GM12878 (cell line): Measurements from ENCODE around the gene ZNF132. TPM values are rescaled to one million over a fixed set of nuclear protein-coding genes. Genes with fewer than 3 reads are reported as not detected.

Source experiments
- ATAC-seq: fragments of 200-7000 bp; cut with Tn5 transposase; 3 replicates; pipeline ENCODE4 v1.9.1; 2020; ENCODE audit warnings: mild to moderate bottlenecking, moderate library complexity
- BruUV-seq: library from RNA; stranded (reverse); fragments of 400-500 nt; replicated peaks from 2 replicates; lab custom pipeline; 2021; lab: Mats Ljungman, UMichigan
- CTCF ChIA-PET: fragments of 300-600 bp; sonication (Branson Sonifier 250); formaldehyde crosslinking; extraction: SDS; loops from one replicate; lab custom pipeline; 2021; ENCODE audit warnings: inconsistent platforms; lab: Yijun Ruan, JAX
- POLR2A ChIA-PET: fragments of 350-600 bp; formaldehyde crosslinking; extraction: SDS; loops from one replicate; lab custom pipeline; 2021; ENCODE audit warnings: inconsistent platforms; lab: Charles Lee
- RAD21 ChIA-PET: fragments of 300-600 bp; sonication (Branson Sonifier 250); formaldehyde crosslinking; loops from one replicate; lab custom pipeline; 2023; ENCODE audit warnings: antibody characterized with exemption; ENCODE audit not compliant: unreplicated experiment; lab: Charles Lee
- SMC1A ChIA-PET: fragments of 300-600 bp; sonication (Branson Sonifier 250); formaldehyde crosslinking; loops from one replicate; lab custom pipeline; 2023; ENCODE audit not compliant: unreplicated experiment, uncharacterized antibody; lab: Charles Lee
- DNase-seq: peaks from one replicate; pipeline ENCODE4 v3.0.0-alpha.2; 2011; ENCODE audit warnings: low read depth, low spot score
- FAIRE-seq: peaks from 3 replicates; lab custom pipeline; 2011; peaks lifted over from hg19 to GRCh38; lab: Jason Lieb, UNC
- H2AFZ ChIP-seq: 2 replicates; pipeline ENCODE4 v1.6.0; 2011; ENCODE audit warnings: low read depth, low read length, control low read depth; ENCODE audit not compliant: control insufficient read depth
- H3K27ac ChIP-seq: 2 replicates; pipeline ENCODE4 v1.5.1; 2011; ENCODE audit warnings: control low read depth; ENCODE audit not compliant: control insufficient read depth, insufficient read depth
- H3K27me3 ChIP-seq, 2 experiments: replicated peaks in 1 of 2; 2 replicates each; pipeline versions ENCODE4 v1.6.0 to v1.6.1; 2011; ENCODE audit warnings: low read length in 1 of 2; ENCODE audit not compliant: control insufficient read depth in 2 of 2, insufficient read depth in 2 of 2
- H3K36me3 ChIP-seq, 2 experiments: 2 replicates each; pipeline ENCODE4 v1.5.1; 2011; ENCODE audit warnings: low read length in 1 of 2; ENCODE audit not compliant: control insufficient read depth in 2 of 2, insufficient read depth in 2 of 2
- H3K4me1 ChIP-seq: 2 replicates; pipeline ENCODE4 v1.6.1; 2011; ENCODE audit warnings: mild to moderate bottlenecking, low read length, moderate library complexity, mixed read lengths; ENCODE audit not compliant: control insufficient read depth, insufficient read depth
- H3K4me2 ChIP-seq: 2 replicates; pipeline ENCODE4 v1.6.0; 2011; ENCODE audit warnings: control low read depth; ENCODE audit not compliant: control insufficient read depth, insufficient read depth
- H3K4me3 ChIP-seq: fragments of 200-600 bp; sonication (generic); 2 replicates; pipeline ENCODE4 v1.5.1; 2016
- H3K79me2 ChIP-seq: 2 replicates; pipeline ENCODE4 v1.6.0; 2011; ENCODE audit warnings: low read length; ENCODE audit not compliant: control insufficient read depth, insufficient read depth
- H3K9ac ChIP-seq: 2 replicates; pipeline ENCODE4 v1.8.0; 2011; ENCODE audit warnings: low read length, control low read depth, mixed read lengths; ENCODE audit not compliant: control insufficient read depth, insufficient read depth
- H3K9me3 ChIP-seq: replicated peaks from 3 replicates; pipeline ENCODE4 v1.5.1; 2011; ENCODE audit warnings: mild to moderate bottlenecking, low read length; ENCODE audit not compliant: control insufficient read depth, insufficient read depth
- H4K20me1 ChIP-seq: 2 replicates; pipeline ENCODE4 v1.6.0; 2011; ENCODE audit not compliant: control insufficient read depth, insufficient read depth
- E2F8 ChIP-seq: fragments of 450-650 bp; IDR thresholded peaks from 2 replicates; pipeline ENCODE4 v1.6.1; 2018; ENCODE audit warnings: mild to moderate bottlenecking, low read depth, moderate library complexity; ENCODE audit not compliant: partially characterized antibody
- EED ChIP-seq: sonication (generic); IDR thresholded peaks from 2 replicates; pipeline ENCODE4 v1.6.1; 2016; ENCODE audit warnings: antibody characterized with exemption, low read depth
- EZH2 ChIP-seq: IDR thresholded peaks from 2 replicates; pipeline ENCODE4 v1.6.1; 2012; ENCODE audit warnings: low read depth, mild to moderate bottlenecking, control low read depth, inconsistent platforms, low read length, borderline replicate concordance; ENCODE audit not compliant: control insufficient read depth
- FOXK2 ChIP-seq: fragments of 450-650 bp; IDR thresholded peaks from 2 replicates; pipeline ENCODE4 v1.6.1; 2017; ENCODE audit warnings: mild to moderate bottlenecking, moderate library complexity
- HCFC1 ChIP-seq: fragments of 150-350 bp; IDR thresholded peaks from 2 replicates; pipeline ENCODE4 v1.6.1; 2014; ENCODE audit warnings: low read length
- MEF2B ChIP-seq: fragments of 450-650 bp; IDR thresholded peaks from 2 replicates; pipeline ENCODE4 v1.6.1; 2018; ENCODE audit warnings: mild to moderate bottlenecking, moderate library complexity; ENCODE audit not compliant: partially characterized antibody, poor library complexity, severe bottlenecking
- MYB ChIP-seq: fragments of 150-350 bp; IDR thresholded peaks from 2 replicates; pipeline ENCODE4 v1.6.1; 2014; ENCODE audit warnings: mild to moderate bottlenecking, low read depth, low read length, borderline replicate concordance
- MYC ChIP-seq: IDR thresholded peaks from 2 replicates; pipeline ENCODE4 v1.6.1; 2011; ENCODE audit warnings: mild to moderate bottlenecking, low read length, moderate library complexity, inconsistent platforms; ENCODE audit not compliant: insufficient read depth, insufficient replicate concordance, insufficient read length, severe bottlenecking
- NR2C2 ChIP-seq: IDR thresholded peaks from 2 replicates; pipeline ENCODE4 v1.6.1; 2011; ENCODE audit warnings: borderline replicate concordance, low read depth; ENCODE audit not compliant: control insufficient read depth, insufficient read length
- NR2F1 ChIP-seq: fragments of 450-650 bp; conservative IDR thresholded peaks from 2 replicates; pipeline ENCODE4 v1.6.1; 2017; ENCODE audit warnings: mild to moderate bottlenecking
- POLR2AphosphoS2 ChIP-seq: IDR thresholded peaks from 2 replicates; pipeline ENCODE4 v1.6.1; 2011; ENCODE audit warnings: low read depth, mild to moderate bottlenecking, low read length, improper control_type of control experiment, moderate library complexity
- PRDM15 ChIP-seq: fragments of 450-650 bp; formaldehyde crosslinking; IDR thresholded peaks from 2 replicates; pipeline ENCODE4 v1.4.0; 2020; ENCODE audit warnings: mild to moderate bottlenecking, moderate library complexity
- SMC3 ChIP-seq: IDR thresholded peaks from 2 replicates; pipeline ENCODE4 v1.6.1; 2011; ENCODE audit warnings: low read length, improper control_type of control experiment, borderline replicate concordance
- ZNF622 ChIP-seq: fragments of 450-650 bp; IDR thresholded peaks from 2 replicates; pipeline ENCODE4 v1.6.1; 2017; ENCODE audit warnings: mild to moderate bottlenecking, inconsistent platforms
- WGBS: methylation state at CpG from one replicate; pipeline ENCODE4 v1.1.6; 2016; ENCODE audit warnings: low lambda C conversion rate; ENCODE audit not compliant: insufficient replicate concordance, insufficient coverage; ENCODE audit errors: missing lambda C conversion rate; 5-methylcytosine and 5-hydroxymethylcytosine counted together
- in situ Hi-C: fragments of 300-500 bp; cut with MboI; formaldehyde crosslinking; loops from 9 replicates; pipeline ENCODE4 v1.14.3; 2018; ENCODE audit warnings: mixed read lengths
- intact Hi-C: fragments of 100-400 bp; cut with micrococcal nuclease; formaldehyde crosslinking; loops from one replicate; pipeline ENCODE4 v1.14.2; 2022; ENCODE audit not compliant: unreplicated experiment
- polyA plus RNA-seq, 11 experiments: library from polyadenylated mRNA; depleted of rRNA in 4 of 11; unstranded in 6 of 11; stranded (reverse) in 5 of 11; fragments of >200 nt; fragmentation: Nextera tagmentation in 4 of 11; fragmentation: Illumina TruSeq in 1 of 11; extraction: Ambion mirVana in 4 of 11; extraction: Trizol in 1 of 11; gene quantifications; 1 replicate in 1 of 11; 2 replicates in 10 of 11; pipeline versions ENCODE4 v1.2.1 to v1.2.3, GENCODE V29; 2011 to 2016; ENCODE audit warnings: inconsistent platforms in 2 of 11, missing spikeins in 2 of 11, low read depth in 1 of 11
- total RNA-seq, 4 experiments: library from RNA; depleted of rRNA in 3 of 4; stranded (reverse); fragments of >200 nt in 3 of 4; fragmentation: Illumina TruSeq in 1 of 4; extraction: Trizol in 1 of 4; gene quantifications; 2 replicates each; pipeline versions ENCODE4 v1.2.1 to v1.2.3, GENCODE V29; 2013 to 2021

The ZNF132 gene
- total and polyA plus RNA-seq, 10 of the 15 experiments (the other 5 are each of a cell fraction or from before 2014, with no cell fraction given) = 0.56 to 4.0 (median 2.3) TPM

GRCh38 chr19:58416604-58417003 is 23.3 kb downstream of the ZNF132 start:
- ChIA-PET SMC1A (interaction anchor here (0.6 kb wide), 1 partner anchor 682 kb away, joined by 4 read pairs; no protein-coding TSS in a partner anchor), POLR2A (no interaction called here), CTCF (no interaction called here)
- H3K4me1 ChIP-seq = no peaks in the 10 kb centered on the region
- no peaks in the 10 kb centered on the region for H3K79me2 ChIP-seq
- no TSS peak for BruUV-seq
- FAIRE-seq = no peak
- intact Hi-C loops (no loop called here), in situ Hi-C loops (no loop called here)
- H3K9me3 ChIP-seq = peaks cover 6% of the 10 kb centered on the region
- no peak for DNase-seq
- H3K4me2 ChIP-seq = no peak overlapping the region
- H3K9ac ChIP-seq = no peak overlapping the region
- H4K20me1 ChIP-seq = no peaks in the 10 kb centered on the region
- 91% methylated on average over 5 of the region's 5 CpGs for WGBS
- H3K4me3 ChIP-seq = no peak overlapping the region
- no peak for ATAC-seq
- no peaks in the 10 kb centered on the region for H3K27me3 ChIP-seq
- no peak for TF ChIP-seq NR2F1
- TF ChIP-seq FOXK2 = no peak
- TF ChIP-seq E2F8 = no peak
- no peak for TF ChIP-seq MYC
- no peak for TF ChIP-seq EED
- no peak for TF ChIP-seq PRDM15
- no peak for TF ChIP-seq ZNF622
- TF ChIP-seq EZH2 = no peak
- no peak for TF ChIP-seq NR2C2
- no peak for TF ChIP-seq POLR2AphosphoS2
- TF ChIP-seq SMC3 = no peak
- TF ChIP-seq MYB = no peak
- TF ChIP-seq HCFC1 = no peak
- no peak for TF ChIP-seq MEF2B
- TF ChIP-seq, all 136 proteins: peak for 0
- Histone ChIP-seq H3K36me3 (peaks cover 8 to 17% of the 10 kb centered on the region in 2 experiments), H2AFZ (no peak overlapping the region), H3K27ac (no peak overlapping the region)
- RAD21 ChIA-PET = no interaction called here
